Glutamatergic neuron (in vitro differentiated cells): Measurements from ENCODE around the gene AANAT. TPM values are rescaled to one million over a fixed set of nuclear protein-coding genes. Genes with fewer than 3 reads are reported as not detected.
A peak's percentile ranks its signal among the peaks of the same experiment; 100 is the strongest.

Experiments used
- DNase-seq: peaks from one replicate; pipeline ENCODE4 v3.0.0; 2022
- H3K27ac Mint-ChIP-seq: one replicate; pipeline ENCODE4 v1.8.0; 2020; ENCODE audit warnings: mild to moderate bottlenecking, mixed read lengths, inconsistent platforms; ENCODE audit not compliant: unreplicated experiment
- H3K27me3 Mint-ChIP-seq: one replicate; pipeline ENCODE4 v1.8.0; 2020; ENCODE audit warnings: mild to moderate bottlenecking, moderate library complexity, mixed read lengths, inconsistent platforms; ENCODE audit not compliant: unreplicated experiment
- H3K36me3 Mint-ChIP-seq: one replicate; pipeline ENCODE4 v1.8.0; 2020; ENCODE audit warnings: mild to moderate bottlenecking, mixed read lengths, inconsistent platforms; ENCODE audit not compliant: unreplicated experiment
- H3K4me1 Mint-ChIP-seq: one replicate; pipeline ENCODE4 v1.8.0; 2020; ENCODE audit warnings: mild to moderate bottlenecking, low read depth, mixed read lengths, inconsistent platforms; ENCODE audit not compliant: unreplicated experiment
- H3K4me3 Mint-ChIP-seq: one replicate; pipeline ENCODE4 v1.8.0; 2020; ENCODE audit warnings: mild to moderate bottlenecking, mixed read lengths, inconsistent platforms; ENCODE audit not compliant: unreplicated experiment
- H3K9me3 Mint-ChIP-seq: one replicate; pipeline ENCODE4 v1.8.0; 2020; ENCODE audit warnings: mild to moderate bottlenecking, moderate library complexity, mixed read lengths, inconsistent platforms; ENCODE audit not compliant: unreplicated experiment
- total RNA-seq: library from RNA; stranded (reverse); fragmentation: NEBNext Ultra II Directional; extraction: Animal tissue kit (Norgen Biotek cat#: 25700); gene quantifications from one replicate; pipeline ENCODE4 v1.2.1, GENCODE V29; 2021; ENCODE audit not compliant: unreplicated experiment
- TF ChIP-seq, protein P1 (sequence below): fragments of 200-600 bp; sonication (generic); IDR thresholded peaks from one replicate; pipeline ENCODE4 v1.5.0; 2021; ENCODE audit not compliant: partially characterized antibody, unreplicated experiment

AANAT gene
- total RNA-seq, 1 donor from 2014 or later = 0.39 TPM

DNA sequence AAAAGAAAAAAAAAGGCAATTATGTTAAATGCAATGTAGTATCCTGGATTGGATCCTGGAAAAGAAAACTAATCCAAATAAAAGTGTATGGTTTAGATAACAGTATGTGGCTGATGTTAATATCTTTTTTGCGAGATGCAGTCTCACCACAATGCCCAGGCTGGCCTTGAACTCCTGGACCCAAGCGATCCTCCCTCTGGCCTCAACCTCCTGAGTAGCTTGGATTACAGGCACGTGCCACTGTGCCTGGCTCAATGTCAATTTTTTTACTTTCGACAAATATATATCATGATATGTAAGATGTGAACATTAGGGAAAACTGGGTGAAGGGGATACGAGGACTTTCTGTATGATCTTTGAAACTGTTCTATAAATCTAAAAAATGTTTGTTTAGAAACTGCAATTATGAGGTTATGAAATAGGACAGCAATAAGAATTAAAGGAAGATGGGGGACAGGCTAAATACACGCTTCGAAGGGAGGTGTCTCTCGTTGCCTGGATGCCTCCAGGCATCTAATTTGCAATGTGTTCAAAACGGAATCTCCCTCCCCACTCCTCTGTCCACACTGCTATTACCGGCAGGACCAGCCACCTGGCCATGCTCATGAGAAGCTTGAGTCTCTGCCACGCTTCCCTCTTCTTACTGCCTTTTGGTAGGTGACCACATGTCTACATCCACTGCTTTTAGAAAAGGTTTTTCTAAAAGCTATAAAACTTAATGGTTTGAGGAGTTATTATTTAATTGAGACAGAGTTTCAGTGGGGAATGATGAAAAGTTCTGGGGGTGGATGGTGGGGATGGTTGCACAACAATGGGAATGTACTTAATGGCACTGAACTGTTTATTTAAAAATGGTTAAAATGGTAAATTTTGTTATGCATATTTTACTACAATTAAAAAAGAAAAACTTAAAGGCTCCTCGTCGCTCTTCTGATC, 29.7 kb upstream of the AANAT start:
- H3K36me3 Mint-ChIP-seq = peaks cover 6% of the 10 kb centered on the region
- no peak for DNase-seq
- no peak overlapping the region for H3K4me3 Mint-ChIP-seq
- peaks cover 4% of the 10 kb centered on the region for H3K27me3 Mint-ChIP-seq
- H3K9me3 Mint-ChIP-seq = peaks cover 4% of the 10 kb centered on the region
- peaks cover 33% of the 10 kb centered on the region for H3K4me1 Mint-ChIP-seq
- H3K27ac Mint-ChIP-seq = no peak overlapping the region
- TF ChIP-seq, protein P1, sequence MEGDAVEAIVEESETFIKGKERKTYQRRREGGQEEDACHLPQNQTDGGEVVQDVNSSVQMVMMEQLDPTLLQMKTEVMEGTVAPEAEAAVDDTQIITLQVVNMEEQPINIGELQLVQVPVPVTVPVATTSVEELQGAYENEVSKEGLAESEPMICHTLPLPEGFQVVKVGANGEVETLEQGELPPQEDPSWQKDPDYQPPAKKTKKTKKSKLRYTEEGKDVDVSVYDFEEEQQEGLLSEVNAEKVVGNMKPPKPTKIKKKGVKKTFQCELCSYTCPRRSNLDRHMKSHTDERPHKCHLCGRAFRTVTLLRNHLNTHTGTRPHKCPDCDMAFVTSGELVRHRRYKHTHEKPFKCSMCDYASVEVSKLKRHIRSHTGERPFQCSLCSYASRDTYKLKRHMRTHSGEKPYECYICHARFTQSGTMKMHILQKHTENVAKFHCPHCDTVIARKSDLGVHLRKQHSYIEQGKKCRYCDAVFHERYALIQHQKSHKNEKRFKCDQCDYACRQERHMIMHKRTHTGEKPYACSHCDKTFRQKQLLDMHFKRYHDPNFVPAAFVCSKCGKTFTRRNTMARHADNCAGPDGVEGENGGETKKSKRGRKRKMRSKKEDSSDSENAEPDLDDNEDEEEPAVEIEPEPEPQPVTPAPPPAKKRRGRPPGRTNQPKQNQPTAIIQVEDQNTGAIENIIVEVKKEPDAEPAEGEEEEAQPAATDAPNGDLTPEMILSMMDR = no peak

DNA sequence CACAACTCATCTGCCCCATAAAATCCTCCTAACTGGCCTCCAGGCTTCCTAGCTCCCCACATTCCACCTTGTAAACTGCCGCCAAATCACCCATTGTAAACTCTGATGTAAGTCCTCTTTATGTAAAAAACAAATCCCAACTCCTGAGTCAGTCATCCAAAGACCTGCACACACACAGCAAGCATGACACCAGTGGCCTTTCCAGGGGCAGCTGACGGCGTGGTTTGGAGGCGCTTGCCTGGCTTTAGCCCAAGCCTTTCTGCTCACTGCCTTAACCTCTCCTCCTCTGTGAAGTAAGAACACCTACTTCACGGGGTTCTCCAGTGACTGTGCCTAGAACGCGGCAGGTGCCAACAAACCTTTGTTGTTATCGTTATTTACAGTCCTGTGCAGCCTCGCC, 28.5 kb upstream of the AANAT start:
- TF ChIP-seq, protein P1 = no peak
- peaks cover 4% of the 10 kb centered on the region for H3K9me3 Mint-ChIP-seq
- H3K36me3 Mint-ChIP-seq = peaks cover 6% of the 10 kb centered on the region
- peak overlapping the region; percentile 3 for H3K4me3 Mint-ChIP-seq
- H3K27ac Mint-ChIP-seq = no peak overlapping the region
- H3K27me3 Mint-ChIP-seq = peaks cover 4% of the 10 kb centered on the region
- DNase-seq = no peak
- H3K4me1 Mint-ChIP-seq = peaks cover 35% of the 10 kb centered on the region

DNA sequence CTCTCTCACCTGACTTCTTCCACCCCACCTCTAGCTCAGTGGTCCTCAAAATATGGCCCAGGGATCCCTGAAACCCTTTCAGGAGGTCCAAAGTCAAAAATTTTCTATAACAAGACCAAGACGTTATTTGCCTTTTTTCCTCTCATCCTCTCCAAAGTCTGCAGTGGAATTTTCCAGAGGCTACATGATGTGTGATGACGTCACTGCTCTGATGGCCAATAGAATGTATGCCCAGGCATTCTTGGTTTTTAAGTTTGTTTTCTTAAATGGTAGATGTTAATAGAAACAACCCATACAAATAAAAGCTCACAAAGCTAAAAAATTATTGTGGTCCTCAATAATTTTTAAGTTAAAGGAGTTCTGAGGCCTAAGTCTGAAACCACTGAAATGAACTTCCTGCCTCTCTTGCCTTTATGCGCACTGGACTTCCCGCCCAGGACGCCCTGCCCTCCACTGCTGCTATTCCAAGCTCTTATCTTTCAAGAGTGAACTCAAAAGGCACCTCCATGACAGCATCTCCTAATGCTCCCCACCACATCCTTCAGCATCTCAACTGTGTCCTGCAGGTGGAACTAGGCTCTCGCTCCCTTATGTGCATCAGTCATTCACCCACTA, 28.0 kb upstream of the AANAT start:
- TF ChIP-seq, protein P1 = no peak
- H3K27me3 Mint-ChIP-seq = peaks cover 6% of the 10 kb centered on the region
- H3K9me3 Mint-ChIP-seq = peaks cover 2% of the 10 kb centered on the region
- no peak overlapping the region for H3K27ac Mint-ChIP-seq
- no peak for DNase-seq
- no peak overlapping the region for H3K4me3 Mint-ChIP-seq
- H3K4me1 Mint-ChIP-seq = peaks cover 39% of the 10 kb centered on the region
- H3K36me3 Mint-ChIP-seq = peaks cover 6% of the 10 kb centered on the region

DNA sequence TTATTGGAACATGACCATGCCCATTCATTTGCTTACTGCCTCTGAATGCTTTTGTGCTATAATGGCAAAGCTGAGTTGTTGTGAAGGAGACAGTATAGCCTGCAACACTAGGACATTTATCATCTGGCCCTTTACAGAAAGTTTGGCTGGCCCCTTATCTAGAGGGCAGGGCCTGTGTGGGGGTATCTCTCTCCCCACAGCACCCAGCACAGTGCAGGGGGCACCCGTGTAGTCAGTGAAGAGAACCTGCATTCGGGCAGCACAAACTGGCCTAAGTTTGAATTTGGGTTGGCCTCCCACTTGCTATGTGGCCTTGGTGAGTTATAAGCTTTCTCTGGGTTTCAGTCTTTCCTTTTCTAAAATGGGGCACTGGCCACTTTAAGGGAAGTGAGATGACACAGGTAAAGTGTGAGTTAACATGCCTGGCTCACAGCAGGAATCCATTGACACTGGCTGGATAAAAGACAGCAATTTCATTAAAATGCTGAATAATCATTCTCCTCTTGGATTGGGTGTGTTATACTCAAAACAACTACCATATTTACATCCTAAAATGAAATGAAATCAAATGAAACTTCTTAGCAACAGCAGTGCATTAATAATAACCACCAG, 26.5 kb upstream of the AANAT start:
- H3K27ac Mint-ChIP-seq = no peak overlapping the region
- TF ChIP-seq, protein P1 = no peak
- H3K9me3 Mint-ChIP-seq = peaks cover 2% of the 10 kb centered on the region
- DNase-seq = no peak
- peaks cover 54% of the 10 kb centered on the region for H3K4me1 Mint-ChIP-seq
- H3K4me3 Mint-ChIP-seq = no peak overlapping the region
- H3K36me3 Mint-ChIP-seq = peaks cover 6% of the 10 kb centered on the region
- peaks cover 14% of the 10 kb centered on the region for H3K27me3 Mint-ChIP-seq
